HG03354 (cell line): ENCODE measurements around the gene TMEM30B.
"Not testable (repeated sequence)": the region's sequence is repeated elsewhere in the genome, so short reads cannot be mapped to it uniquely, and the experiment has no call there.

Experiments
- ATAC-seq: cut with Tn5 transposase; IDR thresholded peaks from one replicate; pipeline ENCODE4 v1.9.1; 2021; ENCODE audit warnings: mild to moderate bottlenecking; ENCODE audit not compliant: unreplicated experiment, poor library complexity, severe bottlenecking

Gene TMEM30B

GRCh38 chr14:61281186-61281947 is at the start of gene TMEM30B:
TMEM30B (minus strand) TSS chr14:61281338; CDS start chr14:61281147, 191 bp downstream.
- no peak for ATAC-seq

DNA sequence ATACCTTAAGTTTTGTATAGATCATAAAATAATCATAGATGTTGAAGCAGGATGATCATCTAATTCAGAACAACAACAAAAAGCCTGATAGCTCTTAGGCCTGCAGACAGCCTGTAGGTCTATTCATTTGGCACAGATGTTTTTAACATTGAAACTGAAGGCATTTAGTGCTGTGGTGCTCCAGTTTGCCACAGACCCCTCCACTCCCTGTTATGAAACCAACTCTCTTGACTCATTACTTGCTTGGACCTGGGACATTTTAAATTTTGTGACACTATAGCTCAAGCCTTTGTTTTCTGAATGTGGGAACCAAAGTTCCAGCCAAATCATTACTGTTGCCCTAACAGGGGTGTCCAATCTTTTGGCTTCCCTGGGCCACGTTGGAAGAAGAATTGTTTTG is 49.4 kb upstream of the TMEM30B start:
- no peak for ATAC-seq

- no peak for ATAC-seq
Observed at GRCh38 chr14:61329478-61330051, 48.4 kb upstream of the TMEM30B start.

DNA sequence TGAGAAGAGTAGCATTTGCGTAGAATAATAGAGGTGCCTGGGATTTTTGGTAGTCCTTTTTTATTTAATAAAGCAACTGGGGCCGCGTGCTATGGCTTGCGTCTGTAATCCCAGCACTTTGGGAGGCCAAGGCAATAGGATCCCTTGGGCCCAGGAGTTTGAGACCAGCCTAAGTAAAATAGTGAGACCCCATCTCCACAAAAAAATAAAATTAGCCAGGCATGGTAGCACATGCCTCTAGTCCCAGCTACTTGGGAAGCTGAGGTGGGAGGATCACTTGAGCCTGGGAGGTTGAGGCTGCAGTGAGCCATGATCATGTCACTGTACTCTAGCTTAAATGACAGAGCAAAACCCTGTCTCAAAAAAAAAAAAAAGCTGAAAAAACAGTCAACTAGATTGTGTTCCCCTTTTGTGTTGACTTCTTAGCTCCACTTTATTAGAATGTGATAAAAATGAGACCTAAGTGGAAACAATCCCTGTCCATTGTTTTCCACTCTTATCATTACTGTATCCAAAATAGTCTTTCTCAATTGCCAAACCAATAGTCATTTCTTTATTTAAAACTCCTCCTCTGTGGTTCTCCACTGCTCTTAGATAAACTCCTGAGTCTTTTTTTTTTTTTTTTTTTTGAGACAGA is 47.6 kb upstream of the TMEM30B start:
- ATAC-seq, result no peak

- ATAC-seq, result no peak
Observed at GRCh38 chr14:61326847-61327246, 45.7 kb upstream of the TMEM30B start.

DNA sequence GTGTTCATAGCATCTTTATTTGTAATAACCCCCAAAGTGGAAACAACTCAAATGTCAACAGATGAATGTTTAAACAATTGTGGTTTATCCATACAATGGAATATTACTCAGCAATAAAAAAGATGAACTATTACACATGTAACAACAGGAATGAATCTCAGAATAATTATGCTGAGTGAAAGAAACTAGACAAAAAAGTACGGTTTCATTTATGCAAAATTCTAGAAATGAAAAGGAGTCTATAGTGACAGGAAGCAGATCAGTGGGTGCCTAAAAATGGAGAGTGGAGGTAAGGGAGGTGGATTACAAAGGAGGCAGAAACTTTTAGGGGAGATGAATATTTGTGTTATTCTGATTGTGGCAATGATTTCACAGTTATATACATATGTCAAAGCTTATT is 45.0 kb upstream of the TMEM30B start:
- no peak for ATAC-seq

DNA sequence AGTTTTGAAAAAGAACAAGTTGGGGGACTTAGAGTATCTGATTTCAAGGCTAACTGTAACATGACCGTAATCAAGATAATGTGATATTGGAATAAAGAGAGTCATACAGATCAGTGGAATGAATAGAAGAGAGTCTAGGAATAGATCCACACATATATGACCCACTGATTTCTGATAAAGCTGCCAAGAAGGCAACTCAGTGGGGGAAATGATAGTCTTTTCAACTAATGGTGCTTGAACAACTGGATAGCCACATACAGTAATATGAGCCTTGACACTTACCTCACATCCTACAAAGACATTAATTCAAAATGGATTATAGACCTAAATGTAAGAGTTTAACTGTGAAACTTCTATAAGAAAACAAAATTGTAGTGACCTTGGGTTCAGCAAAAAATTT is 44.0 kb upstream of the TMEM30B start:
- ATAC-seq, result no peak

DNA sequence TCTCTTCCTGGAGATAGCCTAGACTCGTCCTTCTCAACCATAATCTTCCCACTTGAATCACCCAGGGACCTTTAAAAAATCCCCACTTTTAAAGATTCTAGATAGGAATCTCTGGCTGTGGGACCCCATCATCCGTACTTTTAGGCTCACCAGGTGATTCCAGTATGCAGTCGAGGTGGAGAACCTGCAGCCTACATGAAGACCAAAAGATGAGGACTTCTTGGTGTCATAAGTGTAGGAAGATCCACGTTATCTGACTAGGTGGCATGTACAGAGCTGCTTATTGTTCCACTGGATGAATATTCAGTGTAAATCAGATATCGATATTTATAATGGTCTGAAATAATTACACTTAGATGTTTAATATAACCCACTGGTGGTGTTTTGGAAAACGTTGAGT is 42.8 kb upstream of the TMEM30B start:
- ATAC-seq, result no peak

GRCh38 chr14:61322799-61323290 is 41.7 kb upstream of the TMEM30B start:
- no peak for ATAC-seq

- no peak for ATAC-seq
Observed at GRCh38 chr14:61322011-61322798, 41.1 kb upstream of the TMEM30B start.

- ATAC-seq, result peak; percentile 60
Observed at GRCh38 chr14:61321385-61322010, 40.4 kb upstream of the TMEM30B start, which contains the start of gene PRKCH. PRKCH (plus strand) TSS chr14:61321579; CDS start chr14:61322102, 523 bp downstream.

- ATAC-seq, result peak; percentile 5
Observed at GRCh38 chr14:61320806-61321384, 39.8 kb upstream of the TMEM30B start.

GRCh38 chr14:61320170-61320569 is 39.0 kb upstream of the TMEM30B start:
- ATAC-seq, result not testable (repeated sequence)

DNA sequence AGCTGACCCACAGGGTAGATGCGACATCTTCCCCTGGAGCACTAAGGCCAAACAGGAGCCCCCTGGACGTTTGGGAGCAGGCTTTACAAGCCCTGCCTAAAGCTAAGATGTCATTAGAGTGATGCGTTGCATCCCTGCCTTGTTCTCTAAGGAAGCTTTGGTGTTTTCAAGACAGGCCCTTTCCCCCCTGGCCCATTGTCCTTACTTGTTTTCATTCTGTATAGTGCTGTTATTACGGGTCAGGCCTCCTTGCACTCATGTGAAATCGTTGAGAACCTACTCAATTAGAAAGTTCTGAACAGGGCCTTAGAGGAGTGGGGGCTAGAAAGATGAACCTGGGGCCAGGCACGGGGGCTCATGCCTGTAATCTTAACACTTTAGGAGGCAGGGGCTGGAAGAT is 38.6 kb upstream of the TMEM30B start:
- ATAC-seq, result no peak

DNA sequence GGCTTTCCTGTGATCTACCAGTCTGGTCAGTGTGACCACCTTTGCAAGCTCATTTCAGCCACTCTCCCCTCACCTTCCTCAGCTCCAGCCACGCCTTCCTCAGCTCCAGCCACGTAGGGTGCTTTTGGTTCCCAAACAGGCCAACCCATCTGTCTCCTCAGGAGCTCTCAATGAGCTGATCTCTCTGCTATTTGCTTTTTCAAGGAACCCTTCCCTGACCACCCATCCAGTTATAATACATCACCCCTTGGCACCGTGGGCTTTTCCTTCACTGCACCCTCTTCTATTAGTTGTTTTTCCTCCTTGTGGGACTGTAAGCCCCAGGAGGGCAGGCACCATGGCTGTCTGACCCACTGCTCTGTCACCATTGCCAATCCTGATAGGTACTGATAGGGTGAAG is 37.9 kb upstream of the TMEM30B start:
- ATAC-seq, result no peak

GRCh38 chr14:61315313-61315712 is 34.2 kb upstream of the TMEM30B start:
- no peak for ATAC-seq

- not testable (repeated sequence) for ATAC-seq
Observed at GRCh38 chr14:61308701-61309100, 27.6 kb upstream of the TMEM30B start.

- ATAC-seq, result no peak
Observed at GRCh38 chr14:61308198-61308597, 27.1 kb upstream of the TMEM30B start.

- ATAC-seq, result no peak
Observed at GRCh38 chr14:61304688-61305087, 23.6 kb upstream of the TMEM30B start.
